ENCODE data around the gene SPATA45. TPM values are rescaled to one million over a fixed set of nuclear protein-coding genes. Genes with fewer than 3 reads are reported as not detected.
"Not testable (repeated sequence)": the region's sequence is repeated elsewhere in the genome, so short reads cannot be mapped to it uniquely, and the experiment has no call there.

The SPATA45 gene
- not detected in 2 replicates for total RNA-seq (2014; rRNA removed; shearing (Covaris generic))
- polyA plus RNA-seq (2015; cell fraction: cytosol; rRNA removed): not detected in 2 replicates
- polyA plus RNA-seq (2015; cell fraction: nucleus; rRNA removed): not detected in 2 replicates

DNA sequence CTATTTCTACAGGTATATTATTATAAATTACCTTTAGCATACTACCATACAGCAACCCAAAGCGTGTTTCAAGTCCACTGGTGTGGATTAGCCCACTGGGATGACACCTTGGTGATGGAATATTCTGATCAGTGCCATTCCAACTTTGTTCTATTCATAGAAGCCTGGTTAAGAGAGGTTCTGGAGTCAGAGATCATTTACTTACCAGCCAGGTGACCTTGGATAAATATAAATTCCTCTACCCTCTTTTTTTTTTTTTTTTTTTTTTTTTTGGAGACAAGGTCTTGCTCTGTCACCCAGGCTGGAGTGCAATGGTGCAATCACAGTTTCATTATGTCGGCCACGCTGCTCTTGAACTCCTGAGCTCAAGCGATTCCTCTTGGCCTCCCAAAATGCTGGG, at the start of gene SPATA45:
TSS of gene SPATA45 (minus strand) at position 101 of the 400 bp plus-strand sequence. CDS start 11,500 bp downstream, outside the sequence.
- DNase-seq (ENCODE audit: low read depth): no peak

DNA sequence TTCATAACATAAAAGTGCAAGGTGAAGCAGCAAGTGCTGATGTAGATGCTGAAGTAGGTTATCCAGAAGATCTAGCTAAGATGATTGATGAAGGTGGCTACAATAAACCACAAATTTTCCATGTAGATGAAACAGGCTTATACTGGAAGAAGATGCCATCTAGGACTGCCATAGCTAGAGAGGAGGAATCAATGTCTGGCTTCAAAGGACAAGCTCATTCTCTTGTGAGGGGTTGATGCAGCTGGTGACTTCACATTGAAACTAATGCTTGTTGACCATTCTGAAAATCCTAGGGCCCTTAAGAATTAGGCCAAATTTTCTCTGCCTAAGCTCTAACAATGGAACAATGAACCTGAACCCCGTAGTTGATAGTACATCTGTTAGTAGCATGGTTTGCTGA, 44.7 kb upstream of the SPATA45 start:
- DNase-seq (ENCODE audit: low read depth): no peak

DNA sequence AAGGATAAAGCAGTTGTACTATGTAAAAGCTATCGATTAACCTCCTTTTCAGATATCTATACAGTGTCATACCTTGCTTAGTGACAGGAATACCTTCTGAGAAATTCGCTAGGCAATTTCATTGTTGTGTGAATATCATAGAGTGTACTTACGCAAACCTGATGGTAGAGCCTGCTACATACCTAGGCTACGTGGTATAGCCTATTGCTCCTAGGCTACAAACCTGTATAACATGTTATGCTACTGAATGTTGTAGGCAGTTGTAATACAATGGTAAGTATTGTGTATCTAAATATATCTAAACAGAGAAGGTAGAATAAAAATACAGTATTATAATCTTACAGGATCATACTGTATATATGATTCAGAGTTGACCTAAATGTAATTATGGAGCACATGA, 37.1 kb upstream of the SPATA45 start:
- DNase-seq (ENCODE audit: low read depth): no peak

DNA sequence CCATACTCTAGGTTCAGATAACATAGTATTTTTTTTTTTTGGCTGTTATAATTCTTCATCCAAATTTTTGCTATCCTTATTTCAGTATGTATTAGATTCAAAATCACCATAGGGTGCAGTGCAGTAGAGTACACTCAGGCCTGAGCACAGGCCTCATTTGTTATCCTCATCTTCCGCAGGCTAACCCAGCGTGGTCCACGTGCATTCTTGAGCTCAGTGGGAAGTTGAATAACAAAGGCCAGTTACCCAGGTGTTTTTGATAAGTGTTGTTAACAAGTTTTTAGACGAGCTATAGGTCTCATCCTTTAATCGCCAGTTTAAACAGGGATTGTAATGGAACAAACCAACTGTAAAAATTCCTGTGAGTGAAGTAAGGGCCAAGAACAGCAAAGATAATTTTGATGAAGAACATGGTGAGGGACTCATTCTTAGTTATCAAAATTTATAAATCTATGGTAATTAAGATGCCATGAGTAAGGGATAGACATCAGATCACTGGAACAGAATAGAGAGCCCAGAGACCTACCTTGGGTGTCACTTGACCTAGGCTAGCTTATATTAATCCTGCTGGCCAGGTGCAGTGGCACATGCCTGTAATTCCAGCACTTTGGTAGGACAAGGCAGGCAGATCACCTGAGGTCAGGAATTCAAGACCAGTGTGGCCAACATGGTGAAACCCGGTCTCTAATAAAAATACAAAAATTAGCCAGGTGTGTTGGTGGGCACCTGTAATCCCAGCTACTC, 32.7 kb upstream of the SPATA45 start:
- DNase-seq (ENCODE audit: low read depth): no peak

DNA sequence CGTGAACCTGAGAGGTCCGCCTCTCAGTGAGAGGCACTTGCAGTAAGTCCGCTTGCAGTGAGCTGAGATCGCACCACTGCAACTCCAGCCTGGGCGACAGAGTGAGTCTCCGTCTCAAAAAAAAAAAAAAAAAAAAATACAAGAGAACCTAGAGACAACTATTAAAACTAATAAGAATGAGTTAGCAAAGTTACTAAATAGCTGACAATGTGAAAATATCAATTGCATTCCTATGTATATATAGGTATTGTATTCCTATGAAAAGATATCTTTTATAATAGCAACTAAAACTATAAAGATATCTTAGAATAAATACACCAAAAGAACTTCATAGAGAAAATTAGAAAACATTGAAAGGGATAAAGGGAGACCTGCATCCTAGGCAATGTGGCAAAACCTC, 31.0 kb upstream of the SPATA45 start:
- no peak for DNase-seq (ENCODE audit: low read depth)

DNA sequence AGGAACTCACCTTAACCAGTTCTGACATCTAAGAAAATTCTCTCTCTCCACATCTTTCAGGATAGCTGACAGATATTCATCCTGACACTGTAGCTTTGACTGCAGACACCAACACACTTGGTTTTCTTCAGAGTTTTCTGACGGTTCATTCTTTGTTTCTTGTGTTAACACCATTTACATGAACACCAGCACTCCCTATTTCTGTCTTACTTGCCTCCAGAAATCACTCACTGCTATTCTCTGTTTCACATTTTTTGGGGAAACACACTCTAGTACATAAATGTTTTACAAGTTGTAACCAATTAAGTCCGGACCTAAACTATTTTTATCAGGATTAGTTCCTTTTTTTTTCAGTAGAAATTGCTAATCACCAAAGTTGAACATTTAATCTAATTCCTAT, 26.1 kb upstream of the SPATA45 start:
- DNase-seq (ENCODE audit: low read depth): no peak

DNA sequence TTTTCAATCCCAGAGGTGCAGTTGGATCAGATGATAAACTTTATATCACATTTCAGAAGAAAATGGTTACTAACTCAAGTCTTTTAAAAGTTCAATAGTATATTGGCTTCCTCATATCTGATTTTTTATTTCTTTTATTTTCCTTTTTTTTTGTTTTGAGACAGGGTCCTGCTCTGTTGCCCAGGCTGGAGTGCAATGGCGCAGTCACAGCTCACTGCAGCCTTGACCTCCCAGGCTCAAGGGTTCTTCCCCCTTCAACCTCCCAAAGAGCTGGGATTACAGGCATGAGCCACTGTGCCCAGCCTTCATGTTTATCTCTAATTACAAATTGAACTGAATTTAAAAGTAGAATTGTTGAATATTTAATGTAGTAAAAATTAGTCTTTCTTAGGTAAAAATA, 24.5 kb upstream of the SPATA45 start:
- no peak for DNase-seq (ENCODE audit: low read depth)

DNA sequence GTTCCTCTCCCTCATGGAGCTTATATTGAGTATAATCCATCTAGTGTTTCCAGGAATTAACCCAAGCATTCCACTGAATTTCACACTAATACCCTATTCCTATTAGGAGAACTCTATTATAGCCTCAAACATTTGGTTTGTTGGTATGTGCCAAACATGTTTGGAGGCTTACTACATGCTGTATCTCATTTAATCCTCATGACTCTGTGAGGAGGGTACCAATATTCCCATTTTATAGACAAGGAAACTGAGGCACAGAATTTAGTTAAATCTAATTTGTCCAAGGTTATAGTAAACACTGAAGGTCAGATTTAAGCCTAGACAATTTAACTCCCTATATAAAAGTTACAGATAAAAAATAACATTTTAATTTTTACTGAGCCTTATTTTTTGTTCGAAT, 19.7 kb upstream of the SPATA45 start:
- DNase-seq (ENCODE audit: low read depth): no peak

DNA sequence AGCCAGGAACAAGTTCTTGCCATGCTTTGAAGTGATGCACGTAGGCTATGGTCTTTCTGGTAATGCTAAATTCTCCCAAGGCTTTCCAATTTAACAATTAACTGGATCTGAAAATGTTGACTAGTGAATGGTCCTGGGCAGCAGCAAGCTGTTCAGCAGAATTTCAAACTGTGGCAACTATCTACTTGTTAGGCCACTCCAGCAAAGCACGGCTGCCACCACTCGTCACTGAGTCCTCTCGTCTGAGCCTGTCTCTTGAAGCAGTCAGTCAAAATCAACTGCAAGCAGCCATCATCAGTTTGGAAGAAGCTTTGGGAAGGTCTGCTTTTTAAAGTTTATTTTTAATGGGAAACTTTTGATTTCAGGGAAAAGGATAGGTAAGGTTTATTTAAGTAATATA, 16.8 kb upstream of the SPATA45 start:
- no peak for DNase-seq (ENCODE audit: low read depth)

DNA sequence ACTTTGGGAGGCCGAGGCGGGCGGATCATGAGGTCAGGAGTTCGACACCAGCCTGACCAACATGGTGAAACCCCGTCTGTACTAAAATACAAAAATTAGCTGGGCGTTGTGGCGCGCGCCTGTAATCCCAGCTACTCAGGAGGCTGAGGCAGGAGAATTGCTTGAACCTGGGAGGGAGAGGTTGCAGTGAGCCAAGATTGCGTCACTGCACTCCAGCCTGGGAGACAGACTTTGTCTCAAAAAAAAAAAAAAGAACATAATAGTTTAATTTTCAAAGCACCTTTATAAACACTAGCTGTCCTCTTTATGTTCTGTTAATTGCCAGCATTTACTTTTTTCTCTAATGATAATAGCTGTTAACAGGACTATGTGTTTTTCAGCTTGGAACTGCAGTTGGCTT, 15.9 kb upstream of the SPATA45 start:
- not testable (repeated sequence) for DNase-seq (ENCODE audit: low read depth)

DNA sequence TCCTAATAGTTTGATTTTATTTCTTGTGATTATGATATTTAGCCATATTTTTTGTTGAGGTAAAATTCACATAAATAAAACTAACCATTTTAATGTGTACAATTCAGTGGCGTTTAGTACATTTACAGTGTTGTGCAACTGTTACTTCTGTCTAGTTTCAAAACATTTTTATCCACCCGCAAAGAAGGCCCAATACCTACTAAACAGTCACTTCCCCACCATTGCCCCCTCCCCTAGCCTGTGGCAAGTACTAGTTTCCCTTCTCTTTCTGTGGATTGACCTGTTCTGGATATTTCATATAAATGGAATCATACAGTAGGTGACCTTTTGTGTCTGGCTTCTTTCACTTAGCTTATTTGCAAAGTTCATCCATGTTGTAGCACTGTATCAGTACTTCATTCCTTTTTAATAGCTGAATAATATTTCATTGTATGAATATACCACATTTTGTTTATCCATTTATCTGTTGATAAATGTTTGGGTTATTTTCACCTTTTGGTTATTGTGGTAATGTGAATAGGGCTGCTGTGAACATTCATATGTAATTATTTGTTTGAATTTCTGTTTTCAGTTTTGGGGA, 14.8 kb upstream of the SPATA45 start:
- DNase-seq (ENCODE audit: low read depth): no peak

DNA sequence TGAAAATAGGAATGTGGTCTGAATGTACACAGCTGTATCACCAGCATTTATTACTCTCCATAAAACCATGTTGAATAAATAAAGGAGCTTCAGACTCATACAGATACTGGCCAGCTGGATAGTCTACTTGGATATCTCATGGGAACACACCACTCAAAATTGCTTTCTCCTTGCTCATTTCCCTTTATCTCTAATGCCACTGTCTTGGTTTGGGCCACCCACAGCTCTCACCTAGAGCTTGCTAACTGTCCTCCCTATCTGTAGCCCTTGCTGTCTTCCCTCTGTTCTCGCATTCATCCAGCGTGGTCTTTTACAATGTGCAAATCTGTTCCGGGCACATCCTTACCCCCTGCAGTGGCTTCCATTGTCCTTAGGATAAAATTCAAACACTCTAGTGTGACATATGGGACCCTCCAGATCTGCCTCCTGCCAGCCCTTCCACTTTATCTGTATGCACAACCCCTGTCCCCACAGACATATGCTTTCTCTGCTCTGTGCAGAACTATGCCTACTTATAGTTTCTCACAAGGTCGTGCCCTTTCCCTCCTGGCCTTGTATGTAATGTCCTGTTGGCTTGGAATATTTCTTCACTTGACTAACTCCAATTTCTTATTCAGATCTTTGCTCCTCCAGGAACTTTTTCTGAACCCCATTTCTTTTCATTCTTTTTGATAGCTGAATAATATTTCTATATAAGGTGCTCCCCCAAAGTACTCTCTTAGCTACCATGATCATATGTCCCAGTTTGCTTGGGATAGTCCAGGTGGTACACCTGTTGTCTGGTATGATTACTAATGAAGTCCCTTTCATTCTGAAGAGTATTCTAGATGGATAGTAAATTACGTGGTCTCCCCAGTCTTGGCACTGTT, 13.5 kb upstream of the SPATA45 start:
- peak; percentile 5 for DNase-seq (ENCODE audit: low read depth)

DNA sequence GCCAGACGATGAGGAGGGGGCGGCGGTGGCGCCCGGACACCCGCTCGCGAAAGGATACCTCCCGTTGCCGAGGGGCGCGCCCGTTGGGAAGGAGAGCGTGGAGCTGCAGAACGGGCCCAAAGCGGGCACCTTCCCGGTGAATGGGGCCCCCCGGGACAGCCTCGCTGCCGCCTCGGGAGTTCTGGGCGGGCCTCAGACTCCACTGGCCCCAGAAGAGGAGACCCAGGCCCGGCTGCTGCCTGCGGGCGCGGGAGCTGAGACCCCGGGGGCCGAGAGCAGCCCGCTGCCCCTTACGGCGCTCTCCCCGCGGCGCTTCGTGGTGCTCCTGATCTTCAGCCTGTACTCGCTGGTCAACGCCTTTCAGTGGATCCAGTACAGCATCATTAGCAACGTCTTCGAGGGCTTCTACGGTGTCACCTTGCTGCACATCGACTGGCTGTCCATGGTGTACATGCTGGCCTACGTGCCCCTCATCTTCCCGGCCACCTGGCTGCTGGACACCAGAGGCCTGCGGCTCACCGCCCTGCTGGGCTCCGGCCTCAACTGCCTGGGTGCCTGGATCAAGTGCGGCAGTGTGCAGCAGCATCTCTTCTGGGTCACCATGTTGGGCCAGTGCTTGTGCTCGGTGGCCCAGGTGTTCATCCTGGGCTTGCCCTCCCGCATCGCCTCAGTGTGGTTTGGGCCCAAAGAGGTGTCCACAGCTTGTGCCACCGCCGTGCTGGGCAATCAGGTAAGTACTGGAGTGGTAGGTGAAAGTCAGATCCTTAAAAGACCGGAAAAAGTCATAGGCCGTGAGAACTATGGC, 11.2 kb upstream of the SPATA45 start:
- DNase-seq (ENCODE audit: low read depth): peak; percentile 24

DNA sequence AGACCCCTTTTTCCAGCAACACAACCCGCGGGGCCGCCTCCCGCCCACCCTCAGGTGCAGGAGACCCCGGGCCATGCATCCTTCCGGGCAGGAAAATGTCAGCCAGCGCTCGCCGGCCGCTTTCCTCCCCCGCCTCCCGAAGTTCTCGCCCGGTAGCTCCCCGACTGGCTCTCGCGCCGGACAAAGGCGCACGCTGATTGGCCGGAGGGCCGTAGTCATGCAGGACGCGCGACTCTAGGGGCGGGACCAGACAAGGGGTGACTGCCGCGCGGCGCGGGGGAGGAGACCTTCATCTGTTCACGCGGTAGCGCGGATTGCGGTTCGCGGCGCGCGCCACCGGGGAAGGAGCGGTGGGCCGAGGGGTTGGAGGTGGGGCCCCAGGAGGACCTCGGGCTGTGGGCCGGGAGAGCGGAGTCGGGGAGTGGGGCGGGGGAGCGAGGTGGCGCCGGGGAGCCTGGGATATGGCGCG, 10.6 kb upstream of the SPATA45 start, which contains the start of gene FLVCR1:
TSS of gene FLVCR1 (plus strand) at position 284 of the 469 bp plus-strand sequence. CDS start at position 462, 178 bp downstream.
- peak; percentile 91 for DNase-seq (ENCODE audit: low read depth)

DNA sequence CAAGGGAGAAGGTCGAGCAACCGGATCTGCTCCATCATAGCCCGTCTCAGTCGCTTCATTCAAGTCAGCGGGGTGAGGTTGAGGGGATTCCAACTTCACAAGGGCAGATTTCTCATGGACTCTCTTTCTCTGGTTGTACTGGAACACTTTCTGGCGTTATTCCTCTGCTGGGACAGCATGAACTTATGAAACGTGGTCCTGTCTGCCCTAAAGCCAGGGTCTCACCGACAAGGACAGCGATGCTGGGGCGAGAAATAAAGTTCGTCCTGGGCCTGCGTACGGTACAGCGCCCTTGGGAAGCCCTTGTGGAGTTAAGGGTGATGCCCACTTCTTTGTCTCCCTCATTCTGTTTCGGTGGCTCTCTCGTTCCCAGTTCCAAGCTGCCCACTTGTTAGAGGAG, 9.3 kb upstream of the SPATA45 start:
- no peak for DNase-seq (ENCODE audit: low read depth)

DNA sequence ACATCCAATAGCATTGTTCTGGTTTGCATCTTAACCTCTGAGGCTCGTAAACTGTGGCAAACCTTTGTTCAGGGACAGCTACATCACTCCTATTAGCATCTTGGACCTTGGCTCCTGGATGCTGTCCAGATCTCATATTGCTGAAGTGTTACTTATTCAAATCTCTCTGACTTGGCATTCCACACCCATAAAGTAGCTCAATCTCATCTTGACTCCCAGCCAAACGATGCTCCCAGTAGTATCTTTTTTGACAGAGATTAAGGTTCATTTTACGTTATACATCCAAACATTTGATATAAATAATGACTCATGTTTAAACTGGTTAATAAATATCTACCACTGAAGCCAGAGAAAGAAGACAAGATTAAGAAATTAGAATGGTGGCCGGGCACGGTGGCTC, 6.2 kb upstream of the SPATA45 start:
- DNase-seq (ENCODE audit: low read depth): no peak

DNA sequence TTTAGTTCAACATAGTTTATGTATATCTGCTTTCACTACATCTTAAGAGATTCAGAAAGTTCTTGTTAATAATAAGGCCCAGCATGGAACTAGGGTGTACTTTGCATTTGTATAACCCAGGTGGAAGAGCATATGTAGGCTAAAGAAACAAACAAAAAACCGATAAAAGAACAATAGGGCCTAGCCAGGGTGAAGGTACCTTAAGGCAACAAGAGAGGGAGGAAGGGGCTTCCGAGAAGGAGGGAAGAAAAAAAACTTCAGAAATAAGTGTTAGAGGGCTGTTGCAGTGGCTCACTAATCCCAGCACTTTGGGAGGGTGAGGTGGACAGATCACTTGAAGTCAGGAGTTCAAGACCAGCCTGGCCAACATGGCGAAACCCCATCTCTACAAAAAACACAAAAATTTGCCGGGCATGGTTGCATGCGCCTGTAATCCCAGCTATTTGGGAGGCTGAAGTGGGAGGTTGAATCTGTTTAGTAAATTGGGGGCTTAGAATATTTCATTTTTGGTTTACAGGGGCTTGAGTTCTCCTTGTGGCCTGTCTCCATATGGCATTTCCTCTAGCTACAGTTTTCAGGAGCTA, 4.7 kb upstream of the SPATA45 start:
- DNase-seq (ENCODE audit: low read depth): no peak

DNA sequence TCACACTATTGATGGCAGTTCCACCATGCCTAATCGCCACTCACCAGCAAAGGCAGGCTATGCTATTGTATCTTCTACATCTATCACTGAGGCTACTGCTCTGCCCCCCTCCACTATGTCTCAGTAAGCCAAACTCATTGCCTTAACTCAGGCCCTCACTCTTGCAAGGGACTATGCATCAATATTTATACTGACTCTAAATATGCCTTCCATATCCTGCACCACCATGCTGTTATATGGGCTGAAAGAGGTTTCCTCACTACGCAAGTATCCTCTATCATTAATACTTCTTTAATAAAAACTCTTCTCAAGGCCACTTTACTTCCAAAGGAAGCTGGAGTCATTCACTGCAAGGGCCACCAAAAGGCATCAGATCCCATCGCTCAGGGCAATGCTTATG, 2.9 kb downstream of the SPATA45 start:
- not testable (repeated sequence) for DNase-seq (ENCODE audit: low read depth)

DNA sequence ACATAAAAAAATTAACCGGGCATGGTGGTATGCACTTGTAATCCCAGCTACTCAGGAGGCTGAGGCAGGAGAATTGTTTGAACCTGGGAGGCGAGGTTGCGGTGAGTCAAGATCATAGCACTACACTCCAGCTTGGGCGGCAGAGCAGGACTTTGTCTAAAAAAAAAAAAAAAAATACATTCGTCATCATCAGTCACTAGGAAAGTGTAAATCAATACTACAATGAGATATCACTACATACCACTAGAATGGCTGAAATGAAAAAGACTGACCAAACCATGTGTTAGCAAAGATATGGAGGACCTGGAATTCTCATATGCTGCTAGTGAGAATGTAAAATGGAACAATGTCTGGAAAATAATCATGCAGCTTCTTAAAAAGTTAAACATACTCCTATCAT, 9.3 kb downstream of the SPATA45 start:
- peak; percentile 58 for DNase-seq (ENCODE audit: low read depth)
